Glutamatergic neuron (in vitro differentiated cells): ENCODE data around the gene PKHD1. TPM values are rescaled to one million over a fixed set of nuclear protein-coding genes. Genes with fewer than 3 reads are reported as not detected.

Experiments
- DNase-seq: peaks from one replicate; pipeline ENCODE4 v3.0.0; 2022
- H3K27ac Mint-ChIP-seq: one replicate; pipeline ENCODE4 v1.8.0; 2020; ENCODE audit warnings: mild to moderate bottlenecking, mixed read lengths, inconsistent platforms; ENCODE audit not compliant: unreplicated experiment
- H3K27me3 Mint-ChIP-seq: one replicate; pipeline ENCODE4 v1.8.0; 2020; ENCODE audit warnings: mild to moderate bottlenecking, moderate library complexity, mixed read lengths, inconsistent platforms; ENCODE audit not compliant: unreplicated experiment
- H3K36me3 Mint-ChIP-seq: one replicate; pipeline ENCODE4 v1.8.0; 2020; ENCODE audit warnings: mild to moderate bottlenecking, mixed read lengths, inconsistent platforms; ENCODE audit not compliant: unreplicated experiment
- H3K4me1 Mint-ChIP-seq: one replicate; pipeline ENCODE4 v1.8.0; 2020; ENCODE audit warnings: mild to moderate bottlenecking, low read depth, mixed read lengths, inconsistent platforms; ENCODE audit not compliant: unreplicated experiment
- H3K4me3 Mint-ChIP-seq: one replicate; pipeline ENCODE4 v1.8.0; 2020; ENCODE audit warnings: mild to moderate bottlenecking, mixed read lengths, inconsistent platforms; ENCODE audit not compliant: unreplicated experiment
- H3K9me3 Mint-ChIP-seq: one replicate; pipeline ENCODE4 v1.8.0; 2020; ENCODE audit warnings: mild to moderate bottlenecking, moderate library complexity, mixed read lengths, inconsistent platforms; ENCODE audit not compliant: unreplicated experiment
- CTCF ChIP-seq: fragments of 200-600 bp; sonication (generic); IDR thresholded peaks from one replicate; pipeline ENCODE4 v1.5.0; 2021; ENCODE audit not compliant: partially characterized antibody, unreplicated experiment
- total RNA-seq: library from RNA; stranded (reverse); fragmentation: NEBNext Ultra II Directional; extraction: Animal tissue kit (Norgen Biotek cat#: 25700); gene quantifications from one replicate; pipeline ENCODE4 v1.2.1, GENCODE V29; 2021; ENCODE audit not compliant: unreplicated experiment

Gene PKHD1
- total RNA-seq, 1 donor from 2014 or later: 0.02 TPM

DNA sequence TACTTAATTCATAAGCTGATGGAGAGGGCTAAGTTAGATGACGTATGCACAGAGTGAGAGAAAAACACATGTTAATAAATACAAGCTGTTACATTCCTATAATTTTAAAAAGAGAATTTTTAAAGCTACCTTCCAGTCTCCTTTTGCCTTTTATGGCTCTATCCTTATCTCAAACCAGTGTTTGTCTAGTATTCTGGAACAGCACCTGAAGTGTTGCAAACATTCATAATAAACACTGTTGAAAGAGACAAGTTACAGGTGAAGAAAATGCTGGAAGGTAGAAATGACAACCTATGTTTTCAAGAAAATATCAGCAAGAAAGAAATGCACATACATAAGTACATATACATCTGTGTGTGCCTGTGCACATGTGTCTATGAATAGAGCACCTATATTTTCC lies 409.1 kb downstream of the PKHD1 start:
- no peak for DNase-seq
- H3K9me3 Mint-ChIP-seq: no peaks in the 10 kb centered on the region
- no peak overlapping the region for H3K4me3 Mint-ChIP-seq
- peaks cover 3% of the 10 kb centered on the region for H3K4me1 Mint-ChIP-seq
- no peaks in the 10 kb centered on the region for H3K36me3 Mint-ChIP-seq
- no peaks in the 10 kb centered on the region for H3K27me3 Mint-ChIP-seq
- H3K27ac Mint-ChIP-seq: no peak overlapping the region
- no peak for TF ChIP-seq CTCF

GRCh38 chr6:51675922-51676275 lies 411.5 kb downstream of the PKHD1 start:
- no peak overlapping the region for H3K4me3 Mint-ChIP-seq
- no peaks in the 10 kb centered on the region for H3K9me3 Mint-ChIP-seq
- H3K36me3 Mint-ChIP-seq: no peaks in the 10 kb centered on the region
- no peak overlapping the region for H3K27ac Mint-ChIP-seq
- TF ChIP-seq CTCF: no peak
- peaks cover 3% of the 10 kb centered on the region for H3K4me1 Mint-ChIP-seq
- no peaks in the 10 kb centered on the region for H3K27me3 Mint-ChIP-seq
- no peak for DNase-seq

GRCh38 chr6:51675020-51675921 lies 412.1 kb downstream of the PKHD1 start:
- peak; percentile 22 for DNase-seq
- Mint-ChIP-seq H3K27me3 (no peaks in the 10 kb centered on the region), H3K9me3 (no peaks in the 10 kb centered on the region), H3K36me3 (no peaks in the 10 kb centered on the region), H3K4me3 (no peak overlapping the region), H3K27ac (no peak overlapping the region), H3K4me1 (peaks cover 3% of the 10 kb centered on the region)
- TF ChIP-seq CTCF: no peak

DNA sequence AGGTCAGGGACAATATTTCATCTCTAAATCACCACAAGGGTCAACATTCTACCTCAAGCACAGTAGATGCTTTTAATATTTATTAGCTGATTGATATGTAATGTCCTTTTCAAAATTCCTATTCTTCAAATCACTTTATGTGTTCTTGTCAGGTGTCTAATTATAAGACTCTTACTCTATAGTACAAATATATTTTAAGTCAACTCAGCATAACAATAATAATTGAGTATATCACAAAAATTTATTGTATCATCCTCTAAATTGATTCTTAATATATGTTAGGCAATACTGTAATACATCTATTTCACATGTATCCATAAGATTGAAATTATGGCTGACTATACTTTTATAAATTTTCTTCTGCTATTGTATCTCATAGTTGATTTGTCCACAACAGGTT lies 423.9 kb downstream of the PKHD1 start:
- Mint-ChIP-seq H3K4me3 (no peak overlapping the region), H3K27me3 (no peaks in the 10 kb centered on the region), H3K4me1 (no peaks in the 10 kb centered on the region), H3K27ac (no peak overlapping the region), H3K36me3 (no peaks in the 10 kb centered on the region), H3K9me3 (no peaks in the 10 kb centered on the region)
- TF ChIP-seq CTCF: no peak
- DNase-seq: no peak

GRCh38 chr6:51660767-51661166 lies 426.6 kb downstream of the PKHD1 start:
- no peaks in the 10 kb centered on the region for H3K4me1 Mint-ChIP-seq
- TF ChIP-seq CTCF: no peak
- H3K36me3 Mint-ChIP-seq: no peaks in the 10 kb centered on the region
- H3K27me3 Mint-ChIP-seq: no peaks in the 10 kb centered on the region
- no peak for DNase-seq
- no peaks in the 10 kb centered on the region for H3K9me3 Mint-ChIP-seq
- no peak overlapping the region for H3K4me3 Mint-ChIP-seq
- no peak overlapping the region for H3K27ac Mint-ChIP-seq
